Loucy (cell line): ENCODE data around the gene FAM234A.
A peak's percentile ranks its signal among the peaks of the same experiment; 100 is the strongest.
"Not testable (repeated sequence)": the region's sequence is repeated elsewhere in the genome, so short reads cannot be mapped to it uniquely, and the experiment has no call there.

Source experiments
- H2AFZ ChIP-seq: fragments of 200-600 bp; sonication (generic); 2 replicates; pipeline ENCODE4 v1.6.0; 2016; ENCODE audit warnings: antibody characterized with exemption, mild to moderate bottlenecking, low read length, moderate library complexity
- H3F3A ChIP-seq: fragments of 200-600 bp; 2 replicates; pipeline ENCODE4 v1.6.0; 2016; ENCODE audit warnings: antibody characterized with exemption, low read depth, mild to moderate bottlenecking
- H3K27me3 ChIP-seq: fragments of 200-600 bp; sonication (generic); 2 replicates; pipeline ENCODE4 v1.6.1; 2014; ENCODE audit warnings: low read length, mild to moderate bottlenecking; ENCODE audit not compliant: insufficient read depth, poor library complexity, severe bottlenecking
- H3K36me3 ChIP-seq: fragments of 200-600 bp; sonication (generic); 2 replicates; pipeline ENCODE4 v1.6.1; 2016; ENCODE audit warnings: low read length; ENCODE audit not compliant: insufficient read depth
- H3K4me1 ChIP-seq: fragments of 200-600 bp; sonication (generic); 2 replicates; pipeline ENCODE4 v1.5.1; 2014; ENCODE audit warnings: low read length, mild to moderate bottlenecking; ENCODE audit not compliant: insufficient read depth, poor library complexity, severe bottlenecking
- H3K4me2 ChIP-seq: fragments of 200-600 bp; sonication (generic); 2 replicates; pipeline ENCODE4 v1.6.0; 2014; ENCODE audit warnings: antibody characterized with exemption, low read length, low read depth, mild to moderate bottlenecking; ENCODE audit not compliant: poor library complexity, severe bottlenecking
- H3K4me3 ChIP-seq: fragments of 200-600 bp; sonication (generic); 2 replicates; pipeline ENCODE4 v1.5.1; 2014; ENCODE audit warnings: low read length, mild to moderate bottlenecking, mixed read lengths; ENCODE audit not compliant: poor library complexity, severe bottlenecking
- H3K79me2 ChIP-seq: fragments of 200-600 bp; sonication (generic); 2 replicates; pipeline ENCODE4 v1.6.1; 2014; ENCODE audit warnings: low read length; ENCODE audit not compliant: insufficient read depth
- H3K9ac ChIP-seq: fragments of 200-600 bp; sonication (generic); 2 replicates; pipeline ENCODE4 v1.6.0; 2014; ENCODE audit warnings: mild to moderate bottlenecking, low read depth, low read length, moderate library complexity; ENCODE audit not compliant: poor library complexity, severe bottlenecking
- H3K9me2 ChIP-seq: fragments of 200-600 bp; sonication (generic); replicated peaks from 2 replicates; pipeline ENCODE4 v1.6.1; 2016; ENCODE audit warnings: low read depth, low read length, mixed read lengths
- H3K9me3 ChIP-seq: fragments of 200-600 bp; sonication (generic); 2 replicates; pipeline ENCODE4 v1.6.1; 2014; ENCODE audit warnings: mild to moderate bottlenecking, antibody characterized with exemption, low read length, low read depth; ENCODE audit not compliant: insufficient read depth
- H4K20me1 ChIP-seq: fragments of 200-600 bp; sonication (generic); 2 replicates; pipeline ENCODE4 v1.6.0; 2014; ENCODE audit warnings: antibody characterized with exemption, low read length, mild to moderate bottlenecking; ENCODE audit not compliant: insufficient read depth, poor library complexity, severe bottlenecking
- EZH2phosphoT487 ChIP-seq: fragments of 200-600 bp; IDR thresholded peaks from 2 replicates; pipeline ENCODE4 v1.6.1; 2018; ENCODE audit warnings: antibody characterized with exemption, mild to moderate bottlenecking, moderate library complexity, borderline replicate concordance
- TF ChIP-seq, protein P1 (sequence below): fragments of 200-600 bp; sonication (generic); conservative IDR thresholded peaks from 2 replicates; pipeline ENCODE4 v1.5.1; 2014; ENCODE audit warnings: mild to moderate bottlenecking, antibody characterized with exemption, low read length

The FAM234A gene

DNA sequence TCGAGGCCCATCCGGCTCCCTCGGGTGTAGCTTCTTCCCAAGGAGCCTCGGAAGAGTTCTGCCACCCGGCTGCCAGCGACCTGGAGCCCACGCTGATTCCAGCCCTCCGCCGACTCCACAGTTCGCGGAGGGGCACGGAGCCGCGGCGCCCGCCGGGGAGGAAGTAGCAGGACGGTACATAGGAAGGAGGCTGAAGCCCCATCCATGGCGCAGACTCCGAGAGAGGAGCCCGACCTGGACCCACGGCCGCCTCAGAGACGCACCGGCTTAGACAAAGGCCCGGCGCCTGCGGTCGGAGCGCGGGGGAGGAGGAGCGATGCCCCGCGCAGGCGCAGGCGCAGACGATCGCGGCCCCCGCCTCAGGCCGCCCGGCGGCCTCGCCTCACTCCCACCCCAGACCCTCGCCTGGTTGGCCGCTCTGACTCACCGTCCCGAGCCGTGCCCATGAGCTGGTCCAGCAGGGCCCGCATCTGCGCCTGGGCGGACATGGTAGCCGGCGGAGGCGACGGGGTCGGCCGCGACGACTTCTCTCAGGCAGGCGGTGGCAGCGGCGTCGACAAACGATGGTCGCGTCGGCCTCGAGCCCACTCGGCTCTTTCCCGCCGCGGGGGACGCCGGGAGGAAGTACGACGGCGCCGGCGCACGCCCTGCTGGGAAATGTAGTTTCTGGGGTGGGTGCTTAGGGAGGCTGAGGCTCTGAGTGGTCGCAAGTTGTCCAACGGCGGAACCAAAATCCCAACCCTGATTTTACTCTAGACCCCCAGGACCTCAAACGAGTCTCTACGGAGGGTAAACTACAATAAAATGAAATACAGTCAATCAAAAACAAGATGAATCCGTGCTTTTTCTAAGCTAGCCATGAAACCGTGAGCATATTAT is 5.5 kb upstream of the FAM234A start, which contains the start of gene LUC7L:
Gene LUC7L (minus strand): TSS at position 598 of the 879 bp plus-strand sequence. CDS start 110 bp downstream, at position 488.
- Histone ChIP-seq H3K4me2 (peak within 1 kb of the TSS; percentile 88), H3K9me3 (no peaks in the 10 kb centered on the region), H3K9ac (peak within 1 kb of the TSS; percentile 92), H3K4me1 (peaks cover 19% of the 10 kb centered on the region), H3K36me3 (peaks cover 5% of the 10 kb centered on the region; the same call in 1 of the 2 replicates), H3K9me2 (no peaks in the 10 kb centered on the region), H3K79me2 (peaks cover 39% of the 10 kb centered on the region), H3K4me3 (peak within 1 kb of the TSS; percentile 98), H4K20me1 (peaks cover 32% of the 10 kb centered on the region), H3K27me3 (no peaks in the 10 kb centered on the region), H3F3A (no peaks in the 10 kb centered on the region), H2AFZ (peak within 1 kb of the TSS; percentile 86; the same call in 1 of the 2 replicates)
- TF ChIP-seq, protein P1, sequence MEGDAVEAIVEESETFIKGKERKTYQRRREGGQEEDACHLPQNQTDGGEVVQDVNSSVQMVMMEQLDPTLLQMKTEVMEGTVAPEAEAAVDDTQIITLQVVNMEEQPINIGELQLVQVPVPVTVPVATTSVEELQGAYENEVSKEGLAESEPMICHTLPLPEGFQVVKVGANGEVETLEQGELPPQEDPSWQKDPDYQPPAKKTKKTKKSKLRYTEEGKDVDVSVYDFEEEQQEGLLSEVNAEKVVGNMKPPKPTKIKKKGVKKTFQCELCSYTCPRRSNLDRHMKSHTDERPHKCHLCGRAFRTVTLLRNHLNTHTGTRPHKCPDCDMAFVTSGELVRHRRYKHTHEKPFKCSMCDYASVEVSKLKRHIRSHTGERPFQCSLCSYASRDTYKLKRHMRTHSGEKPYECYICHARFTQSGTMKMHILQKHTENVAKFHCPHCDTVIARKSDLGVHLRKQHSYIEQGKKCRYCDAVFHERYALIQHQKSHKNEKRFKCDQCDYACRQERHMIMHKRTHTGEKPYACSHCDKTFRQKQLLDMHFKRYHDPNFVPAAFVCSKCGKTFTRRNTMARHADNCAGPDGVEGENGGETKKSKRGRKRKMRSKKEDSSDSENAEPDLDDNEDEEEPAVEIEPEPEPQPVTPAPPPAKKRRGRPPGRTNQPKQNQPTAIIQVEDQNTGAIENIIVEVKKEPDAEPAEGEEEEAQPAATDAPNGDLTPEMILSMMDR: no peak
- TF ChIP-seq EZH2phosphoT487: no peak

DNA sequence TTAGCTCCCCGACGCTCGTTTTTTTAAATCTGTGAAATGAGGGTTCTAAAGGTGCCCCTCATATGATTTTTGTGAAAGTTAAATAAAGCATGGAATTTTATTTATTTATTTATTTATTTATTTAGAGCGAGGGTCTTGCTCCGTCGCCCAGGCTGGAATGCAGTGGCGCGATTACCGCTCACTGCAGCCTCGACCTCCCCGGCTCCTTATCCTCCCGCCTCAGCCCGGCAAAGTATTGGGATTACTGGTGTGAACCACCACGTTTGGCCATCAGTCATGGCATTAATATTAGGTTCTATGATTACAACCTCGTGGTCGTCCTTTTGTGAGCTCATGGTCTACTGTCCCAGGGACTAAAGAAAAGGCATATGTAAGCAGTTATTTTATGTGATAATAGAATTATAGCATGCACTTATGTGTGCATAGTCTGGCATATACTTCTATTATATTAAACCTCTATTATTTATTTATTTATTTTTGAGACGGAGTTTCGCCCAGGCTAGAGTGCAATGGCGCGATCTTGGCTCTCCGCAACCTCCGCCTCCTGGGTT is 4.8 kb upstream of the FAM234A start:
- Histone ChIP-seq H3K36me3 (peaks cover 5% of the 10 kb centered on the region; the same call in 1 of the 2 replicates), H3K4me2 (no peak overlapping the region), H3F3A (no peaks in the 10 kb centered on the region), H2AFZ (no peak overlapping the region), H3K79me2 (peaks cover 37% of the 10 kb centered on the region), H3K9me2 (no peaks in the 10 kb centered on the region), H3K27me3 (no peaks in the 10 kb centered on the region), H3K4me1 (peaks cover 19% of the 10 kb centered on the region), H3K9me3 (no peaks in the 10 kb centered on the region), H4K20me1 (peaks cover 31% of the 10 kb centered on the region), H3K4me3 (no peak overlapping the region), H3K9ac (no peak overlapping the region)
- no peak for TF ChIP-seq EZH2phosphoT487
- TF ChIP-seq, protein P1: no peak

DNA sequence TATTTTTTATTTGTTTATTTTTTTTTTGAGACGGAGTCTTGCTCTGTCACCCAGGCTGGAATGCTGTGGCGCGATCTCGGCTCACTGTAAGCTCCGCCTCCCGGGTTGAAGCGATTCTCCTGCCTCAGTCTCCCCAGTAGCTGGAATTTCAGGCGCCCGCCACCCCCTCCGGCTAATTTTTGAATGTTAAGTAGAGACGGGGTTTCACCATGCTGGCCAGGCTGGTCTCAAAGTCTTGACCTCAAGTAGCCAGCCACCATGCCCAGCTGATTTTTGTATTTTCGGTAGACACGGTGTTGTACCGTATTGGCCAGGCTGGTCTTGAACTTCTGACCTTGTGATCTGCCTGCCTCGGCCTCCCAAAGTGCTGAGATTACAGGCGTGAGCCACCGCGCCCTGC is 4.3 kb upstream of the FAM234A start:
- H2AFZ ChIP-seq, H3K9me2 ChIP-seq, H3K4me3 ChIP-seq, H3K27me3 ChIP-seq, H3K9me3 ChIP-seq, H3K9ac ChIP-seq, H3K4me2 ChIP-seq, H3F3A ChIP-seq, H3K36me3 ChIP-seq: not testable (repeated sequence)
- H4K20me1 ChIP-seq: peaks cover 29% of the 10 kb centered on the region
- peaks cover 19% of the 10 kb centered on the region for H3K4me1 ChIP-seq
- peaks cover 33% of the 10 kb centered on the region for H3K79me2 ChIP-seq
